ENCODE results near the gene PEPD.

Gene PEPD

GRCh38 chr19:33440241-33440640 lies 81.3 kb downstream of the PEPD start:
- DNase-seq (ENCODE audit: low read depth, low spot score): no peak

GRCh38 chr19:33438987-33439781 lies 82.4 kb downstream of the PEPD start:
- DNase-seq (ENCODE audit: low read depth, low spot score): no peak

- no peak for DNase-seq (ENCODE audit: low read depth, low spot score)
Measured at GRCh38 chr19:33437821-33438671, 83.5 kb downstream of the PEPD start.

GRCh38 chr19:33437393-33437820 lies 84.2 kb downstream of the PEPD start:
- no peak for DNase-seq (ENCODE audit: low read depth, low spot score)

- no peak for DNase-seq (ENCODE audit: low read depth, low spot score)
Measured at GRCh38 chr19:33436360-33437345, 84.9 kb downstream of the PEPD start.

- DNase-seq (ENCODE audit: low read depth, low spot score): no peak
Measured at GRCh38 chr19:33435706-33436359, 85.8 kb downstream of the PEPD start.

GRCh38 chr19:33434886-33435705 lies 86.5 kb downstream of the PEPD start:
- DNase-seq (ENCODE audit: low read depth, low spot score): no peak

- DNase-seq (ENCODE audit: low read depth, low spot score): no peak
Measured at GRCh38 chr19:33434069-33434885, 87.3 kb downstream of the PEPD start.

GRCh38 chr19:33432446-33433170 lies 89.0 kb downstream of the PEPD start:
- no peak for DNase-seq (ENCODE audit: low read depth, low spot score)

- no peak for DNase-seq (ENCODE audit: low read depth, low spot score)
Measured at GRCh38 chr19:33432015-33432414, 89.6 kb downstream of the PEPD start.

GRCh38 chr19:33430674-33431277 lies 90.8 kb downstream of the PEPD start:
- no peak for DNase-seq (ENCODE audit: low read depth, low spot score)

GRCh38 chr19:33429891-33430673 lies 91.5 kb downstream of the PEPD start:
- no peak for DNase-seq (ENCODE audit: low read depth, low spot score)

- DNase-seq (ENCODE audit: low read depth, low spot score): no peak
Measured at GRCh38 chr19:33428627-33429125, 92.9 kb downstream of the PEPD start.

GRCh38 chr19:33427801-33428626 lies 93.6 kb downstream of the PEPD start:
- DNase-seq (ENCODE audit: low read depth, low spot score): no peak

- no peak for DNase-seq (ENCODE audit: low read depth, low spot score)
Measured at GRCh38 chr19:33426621-33427361, 94.8 kb downstream of the PEPD start.

GRCh38 chr19:33424181-33424580 lies 97.4 kb downstream of the PEPD start:
- DNase-seq (ENCODE audit: low read depth, low spot score): no peak

Data from iPS DF 19.7 (cell line).